ENCODE results near the gene ZNF30.
"Not testable (repeated sequence)": the region's sequence is repeated elsewhere in the genome, so short reads cannot be mapped to it uniquely, and the experiment has no call there.

Gene ZNF30

DNA sequence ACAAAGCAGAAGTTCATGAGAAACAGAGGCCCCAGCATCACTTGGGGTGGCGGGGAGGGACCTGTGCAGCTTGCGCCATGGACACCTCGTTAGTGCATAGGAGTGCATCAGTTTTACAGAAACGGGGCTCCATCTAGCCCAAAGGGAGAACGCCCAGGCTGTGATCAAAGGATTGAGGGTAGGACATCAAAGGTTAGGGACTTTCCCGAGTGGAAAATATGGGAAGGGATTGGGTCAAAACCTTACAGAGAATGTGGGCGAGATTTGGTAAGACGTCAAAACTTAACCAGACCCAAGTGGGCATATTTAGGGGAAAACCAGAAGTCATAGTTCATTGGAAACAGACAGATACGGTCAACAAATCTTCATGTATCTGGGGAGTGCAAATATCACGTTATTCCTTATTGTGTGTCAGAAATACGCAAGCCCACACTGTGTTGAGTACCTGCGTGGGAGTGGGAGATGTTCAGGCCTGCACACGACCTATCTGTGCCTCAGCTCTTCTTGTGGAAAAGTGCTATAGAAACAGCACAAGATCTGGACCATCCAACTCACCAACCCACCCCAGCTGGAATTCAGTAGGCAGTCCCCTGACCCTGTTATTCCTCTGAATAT is 64.0 kb downstream of the ZNF30 start:
- no peak for DNase-seq

DNA sequence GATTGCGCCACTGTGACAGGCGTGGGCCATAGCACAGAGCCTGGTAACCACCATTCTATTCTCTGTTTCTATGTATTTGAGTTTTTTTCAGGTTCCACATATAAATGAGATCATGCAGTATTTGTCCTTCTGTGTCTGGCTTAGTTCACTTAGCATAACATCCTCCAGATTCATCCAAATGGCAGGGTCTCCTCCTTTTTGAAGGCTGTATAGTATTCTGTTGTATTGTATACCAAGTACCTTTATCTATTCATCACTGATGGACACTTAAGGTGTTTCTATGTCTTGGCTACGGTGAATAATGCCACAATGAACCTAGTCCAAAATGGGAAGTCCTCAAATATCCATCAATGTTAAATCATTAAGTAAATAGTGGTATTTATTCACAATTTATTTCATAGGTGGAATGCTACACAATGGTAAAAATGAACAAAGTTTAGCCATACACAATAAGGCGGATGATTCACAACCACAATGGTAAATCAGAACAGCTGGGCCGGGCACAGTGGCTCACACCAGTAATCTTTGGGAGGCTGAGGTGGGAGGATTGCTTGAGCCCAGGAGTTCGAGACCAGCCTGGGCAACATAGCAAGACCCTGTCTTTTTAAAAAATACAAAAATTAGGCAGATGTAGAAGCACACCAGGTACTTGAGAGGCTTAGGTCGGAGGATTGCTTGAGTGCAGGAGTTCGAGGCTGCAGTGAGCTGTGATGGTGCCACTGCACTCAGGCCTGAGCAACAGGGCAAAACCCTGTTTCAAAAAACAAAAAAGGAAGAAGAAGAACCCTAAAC is 65.0 kb downstream of the ZNF30 start:
- DNase-seq = no peak

DNA sequence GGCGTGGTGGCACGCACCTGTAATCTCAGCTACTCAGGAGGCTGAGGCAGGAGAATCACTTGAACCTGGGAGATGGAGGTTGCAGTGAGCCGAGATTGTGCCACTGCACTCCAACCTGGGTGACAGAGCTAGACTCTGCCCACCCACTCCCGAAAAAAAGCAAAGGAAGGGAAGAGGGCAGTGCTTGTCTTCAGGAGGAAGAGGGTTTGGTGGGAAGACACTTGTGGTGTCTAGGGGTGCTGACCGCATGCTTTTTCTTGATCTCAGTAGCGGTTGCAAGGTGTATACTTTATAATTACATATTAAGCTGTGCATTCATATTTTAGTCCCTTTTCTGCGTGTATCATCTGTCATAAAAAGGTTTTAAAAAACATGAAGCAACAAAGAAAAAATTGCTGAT is 65.9 kb downstream of the ZNF30 start:
- DNase-seq = not testable (repeated sequence)

DNA sequence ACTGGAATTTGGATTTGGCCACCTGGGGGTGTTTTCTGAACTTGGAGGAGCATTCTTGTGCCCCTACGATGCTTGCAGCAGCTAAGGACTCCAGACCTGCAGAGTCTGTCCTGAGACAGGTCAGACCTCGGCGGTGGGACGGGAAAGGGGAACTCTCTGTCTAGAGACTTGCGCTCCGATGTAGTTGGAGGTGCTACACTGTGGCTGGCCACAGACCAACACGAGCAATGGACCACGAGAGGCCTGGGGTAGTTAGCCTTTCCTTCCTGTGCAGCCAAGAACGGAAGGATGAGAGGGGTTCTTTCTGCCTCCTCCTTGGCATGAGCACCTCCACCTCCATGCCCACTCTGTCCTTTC is 67.6 kb downstream of the ZNF30 start:
- DNase-seq = no peak
